ENCODE data around the gene AADACL3.
"Not testable (repeated sequence)": the region's sequence is repeated elsewhere in the genome, so short reads cannot be mapped to it uniquely, and the experiment has no call there.

AADACL3 gene

GRCh38 chr1:12708396-12709090 is 7.4 kb upstream of the AADACL3 start:
- no peak for TF ChIP-seq CTCF (IDR thresholded peaks at IDR 0.05; ENCODE audit: extremely low read depth, missing control alignments)
- no peak for DNase-seq (ENCODE audit: low spot score)

- TF ChIP-seq CTCF (IDR thresholded peaks at IDR 0.05; ENCODE audit: extremely low read depth, missing control alignments): no peak
- no peak for DNase-seq (ENCODE audit: low spot score)
Observed at GRCh38 chr1:12709091-12709491, 6.8 kb upstream of the AADACL3 start.

GRCh38 chr1:12709696-12710095 is 6.2 kb upstream of the AADACL3 start:
- no peak for TF ChIP-seq CTCF (IDR thresholded peaks at IDR 0.05; ENCODE audit: extremely low read depth, missing control alignments)

GRCh38 chr1:12711536-12711935 is 4.4 kb upstream of the AADACL3 start:
- TF ChIP-seq CTCF (IDR thresholded peaks at IDR 0.05; ENCODE audit: extremely low read depth, missing control alignments): no peak
- no peak for DNase-seq (ENCODE audit: low spot score)

More at GRCh38 chr1:12709696-12710095, 6.2 kb upstream of the AADACL3 start:
- DNase-seq (ENCODE audit: low spot score): no peak

GRCh38 chr1:12712076-12712475 is 3.8 kb upstream of the AADACL3 start:
- DNase-seq (ENCODE audit: low spot score): no peak
- TF ChIP-seq CTCF (IDR thresholded peaks at IDR 0.05; ENCODE audit: extremely low read depth, missing control alignments): no peak

- DNase-seq (ENCODE audit: low spot score): no peak
- no peak for TF ChIP-seq CTCF (IDR thresholded peaks at IDR 0.05; ENCODE audit: extremely low read depth, missing control alignments)
Observed at GRCh38 chr1:12712929-12713328, 3.0 kb upstream of the AADACL3 start.

- DNase-seq (ENCODE audit: low spot score): not testable (repeated sequence)
Observed at GRCh38 chr1:12713651-12714050, 2.3 kb upstream of the AADACL3 start.

All from GM20000 (cell line).